GM12892 (cell line): Measurements from ENCODE around the gene OPCML.

Source experiments
- DNase-seq: peaks from one replicate; pipeline ENCODE4 v3.0.0; 2011; ENCODE audit not compliant: insufficient read length
- FAIRE-seq: peaks from 2 replicates; lab custom pipeline; 2011; peaks lifted over from hg19 to GRCh38; lab: Jason Lieb, UNC
- POLR2A ChIP-seq: IDR thresholded peaks from 2 replicates; pipeline ENCODE4 v1.6.1; 2011; ENCODE audit warnings: low read depth, low read length, control low read depth
- POLR2AphosphoS5 ChIP-seq: IDR thresholded peaks from 2 replicates; pipeline ENCODE4 v1.6.1; 2011; ENCODE audit warnings: low read depth, low read length, control low read depth
- TAF1 ChIP-seq: IDR thresholded peaks from 2 replicates; pipeline ENCODE4 v1.6.1; 2011; ENCODE audit warnings: low read depth, mild to moderate bottlenecking, control low read depth, low read length, borderline replicate concordance

OPCML gene

DNA sequence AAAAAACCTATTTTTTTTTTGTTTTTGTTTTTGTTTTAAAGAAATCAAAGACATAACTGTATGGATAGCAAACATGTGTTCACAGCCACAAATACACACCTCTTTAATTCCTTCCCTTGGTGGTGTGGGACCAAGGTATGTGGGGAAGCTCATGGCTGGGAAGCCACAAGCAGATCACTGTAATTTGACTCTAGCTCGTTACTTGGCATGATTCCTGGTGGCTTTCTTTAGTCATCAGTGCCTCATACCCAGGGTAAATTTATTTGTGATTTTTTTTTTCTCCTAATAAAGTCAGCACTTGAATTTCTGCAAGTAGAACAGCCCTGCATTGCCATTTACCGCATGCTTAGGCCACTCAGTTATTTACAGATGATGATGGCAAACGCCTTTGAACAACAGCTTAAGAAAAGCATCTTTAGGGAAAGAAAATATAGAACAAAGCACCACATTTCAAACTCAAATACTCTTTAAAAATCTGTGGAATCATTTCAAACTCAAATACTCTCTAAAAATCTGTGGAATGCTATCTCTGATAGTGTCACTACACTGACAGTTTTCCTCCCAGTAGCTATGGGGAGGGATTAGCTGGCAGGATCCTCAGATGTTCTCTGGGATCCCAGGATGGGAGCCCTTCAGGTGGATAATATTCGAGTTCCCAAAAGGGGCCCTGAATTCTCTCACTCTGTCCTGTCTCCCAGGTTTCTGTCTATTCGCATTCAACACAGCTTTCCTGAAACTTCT lies 687.2 kb downstream of the OPCML start:
- TF ChIP-seq POLR2A, result no peak
- no peak for TF ChIP-seq TAF1
- TF ChIP-seq POLR2AphosphoS5, result no peak
- no peak for DNase-seq
- FAIRE-seq, result no peak

DNA sequence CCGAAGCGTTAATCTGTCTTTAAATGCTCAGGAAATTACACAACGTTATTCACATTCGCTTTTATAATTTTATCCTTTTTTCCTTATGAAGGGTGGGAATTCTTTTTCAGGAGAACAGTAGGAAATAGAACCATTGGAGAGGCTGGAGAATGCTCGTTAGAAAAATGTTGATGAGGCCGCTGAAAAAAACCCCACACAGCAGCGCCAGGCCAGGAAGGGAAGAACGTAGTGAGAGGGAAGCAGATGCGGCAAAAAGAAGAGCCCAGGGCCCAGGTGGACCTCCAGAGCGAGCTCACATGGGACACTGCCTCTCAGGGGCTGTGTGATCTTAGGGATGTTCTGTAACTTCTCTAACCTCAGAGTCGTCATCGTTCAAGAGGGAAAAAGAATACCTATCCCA lies 691.6 kb downstream of the OPCML start:
- DNase-seq (no peak), FAIRE-seq (no peak)
- TF ChIP-seq POLR2AphosphoS5, result no peak
- TF ChIP-seq POLR2A, result no peak
- no peak for TF ChIP-seq TAF1

DNA sequence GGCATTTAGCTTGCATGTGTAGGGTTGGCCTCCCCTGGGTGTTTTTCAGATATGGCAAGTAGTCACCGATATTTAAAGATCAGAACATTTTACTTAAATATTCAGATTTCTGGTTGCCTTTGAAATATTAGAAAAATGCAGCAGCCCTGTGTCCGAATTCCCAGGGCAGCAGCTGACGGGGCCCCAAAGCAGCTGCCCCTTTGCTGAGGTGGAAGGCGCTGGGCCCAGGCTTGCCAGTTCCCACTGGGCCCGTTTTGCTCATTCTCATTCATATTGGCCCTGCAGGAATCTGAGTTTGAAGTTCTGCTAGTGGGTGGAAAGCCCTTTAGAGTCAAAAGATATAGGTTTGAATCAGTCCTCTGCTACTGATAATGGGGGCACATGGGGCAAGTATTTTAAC lies 692.1 kb downstream of the OPCML start:
- TF ChIP-seq POLR2A (no peak), TAF1 (no peak), POLR2AphosphoS5 (no peak)
- DNase-seq (no peak), FAIRE-seq (no peak)

DNA sequence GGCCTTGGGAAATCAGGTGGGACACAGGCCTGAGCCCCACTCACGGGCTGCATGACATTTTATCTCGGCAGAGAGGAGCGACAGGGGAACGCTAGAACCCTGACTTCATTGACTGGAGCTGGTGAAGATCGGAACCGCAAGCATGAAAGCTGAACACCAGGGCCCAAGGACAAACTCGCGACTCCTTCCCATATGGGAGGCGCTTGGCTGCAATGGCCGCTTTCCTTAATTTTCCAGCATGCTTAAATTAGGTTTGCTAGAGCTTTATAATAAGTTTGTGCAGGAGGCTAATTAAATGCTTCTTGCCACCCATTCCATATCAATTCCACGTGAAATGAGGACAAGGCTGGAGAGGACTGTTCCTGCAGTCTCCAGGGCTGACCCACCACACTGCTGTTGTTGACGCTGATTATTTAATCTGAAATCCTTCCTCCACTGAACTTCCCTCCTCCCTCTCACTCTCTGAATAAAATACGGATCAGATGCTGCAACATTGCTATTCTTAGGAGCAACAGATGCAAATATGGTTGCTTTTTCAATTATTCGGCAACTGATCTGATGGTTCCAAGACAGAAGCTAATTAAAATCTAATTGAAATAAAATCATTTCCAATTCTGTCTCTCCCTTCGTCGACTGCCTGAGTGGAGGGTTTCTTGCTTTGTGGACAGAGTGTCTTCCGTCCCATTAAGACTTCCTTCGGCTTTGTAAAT lies 692.9 kb downstream of the OPCML start:
- no peak for DNase-seq
- TF ChIP-seq POLR2AphosphoS5 (no peak), TAF1 (no peak), POLR2A (no peak)
- FAIRE-seq, result no peak

DNA sequence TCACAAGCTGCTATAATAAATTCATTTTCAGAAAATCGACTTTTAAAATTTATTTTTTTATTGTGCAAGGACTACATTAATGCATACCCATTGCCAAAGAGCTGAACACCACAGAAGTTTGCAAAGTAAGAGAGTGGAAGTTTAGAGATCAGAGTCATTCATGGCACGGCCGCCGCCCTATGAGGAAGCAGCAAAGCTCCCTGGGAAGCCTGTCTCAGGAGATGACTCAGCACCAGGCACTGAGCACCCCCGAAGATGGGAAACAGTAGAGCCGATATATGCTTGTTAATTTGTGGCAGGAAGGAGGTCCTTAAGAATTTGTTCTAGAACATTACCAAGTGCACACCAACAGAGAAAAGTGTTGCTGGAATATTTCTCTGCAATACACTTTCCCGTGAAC lies 693.7 kb downstream of the OPCML start:
- DNase-seq, result no peak
- TF ChIP-seq POLR2A (no peak), POLR2AphosphoS5 (no peak), TAF1 (no peak)
- no peak for FAIRE-seq

DNA sequence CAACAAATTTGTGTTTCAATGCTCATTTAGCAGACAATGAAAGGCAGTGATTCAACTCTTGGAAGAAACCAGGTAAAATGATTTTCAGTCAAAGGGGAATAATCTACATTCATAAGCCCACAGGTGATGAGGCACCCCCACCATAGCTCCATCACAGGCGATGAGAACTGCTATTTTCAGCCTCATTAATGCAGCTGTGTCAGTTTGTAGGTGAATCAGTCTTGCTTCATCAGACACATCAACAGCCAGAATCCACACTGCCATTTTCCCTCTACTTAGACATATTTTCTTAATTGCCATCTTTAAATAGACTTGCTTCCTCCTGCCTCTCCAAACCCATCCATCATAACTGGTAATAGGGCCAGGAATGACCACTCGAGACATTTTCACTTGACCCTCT lies 701.0 kb downstream of the OPCML start:
- no peak for TF ChIP-seq TAF1
- TF ChIP-seq POLR2AphosphoS5, result no peak
- no peak for TF ChIP-seq POLR2A
- FAIRE-seq, result no peak
- DNase-seq, result no peak

DNA sequence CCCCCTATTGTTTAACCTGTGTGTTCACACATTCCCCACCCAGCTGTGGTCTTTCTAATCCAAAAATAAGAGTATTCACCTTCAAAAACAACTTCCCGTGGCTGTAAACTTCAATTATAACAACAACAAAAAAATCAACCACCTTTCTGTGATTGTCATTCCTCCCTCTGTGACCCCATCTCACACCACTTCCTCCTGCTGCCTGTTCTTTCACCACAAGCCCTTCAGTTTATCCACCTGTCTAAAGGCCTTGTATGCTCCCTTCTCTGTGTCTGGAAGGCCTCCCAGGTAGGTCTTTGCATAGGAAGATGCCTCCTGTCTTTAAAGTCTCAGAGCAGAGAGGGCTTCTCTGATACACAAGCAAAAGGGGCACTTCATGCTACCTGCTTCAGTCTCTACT lies 707.7 kb downstream of the OPCML start:
- FAIRE-seq (no peak), DNase-seq (no peak)
- TF ChIP-seq POLR2AphosphoS5, result no peak
- TF ChIP-seq POLR2A, result no peak

DNA sequence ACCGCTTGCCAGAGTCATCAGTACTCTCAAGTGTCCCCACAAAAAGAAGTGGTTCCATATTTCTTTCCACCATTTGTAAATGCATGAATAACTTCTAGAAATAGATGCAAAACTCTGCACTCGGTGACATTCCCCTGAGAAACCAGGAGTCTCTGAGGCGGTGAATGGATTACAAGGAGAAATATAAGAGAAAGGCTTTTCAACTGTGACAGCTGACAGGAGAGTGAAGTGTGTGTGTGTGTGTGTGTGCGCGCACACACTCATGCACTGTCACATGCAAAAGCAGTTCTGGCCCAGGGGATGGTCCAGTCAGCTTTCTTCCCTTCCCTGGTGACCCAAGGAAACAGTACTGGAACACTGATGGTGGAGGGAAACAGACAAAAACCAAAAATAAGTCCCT lies 710.0 kb downstream of the OPCML start:
- TF ChIP-seq POLR2A (no peak), TAF1 (no peak), POLR2AphosphoS5 (no peak)
- FAIRE-seq (no peak), DNase-seq (no peak)

DNA sequence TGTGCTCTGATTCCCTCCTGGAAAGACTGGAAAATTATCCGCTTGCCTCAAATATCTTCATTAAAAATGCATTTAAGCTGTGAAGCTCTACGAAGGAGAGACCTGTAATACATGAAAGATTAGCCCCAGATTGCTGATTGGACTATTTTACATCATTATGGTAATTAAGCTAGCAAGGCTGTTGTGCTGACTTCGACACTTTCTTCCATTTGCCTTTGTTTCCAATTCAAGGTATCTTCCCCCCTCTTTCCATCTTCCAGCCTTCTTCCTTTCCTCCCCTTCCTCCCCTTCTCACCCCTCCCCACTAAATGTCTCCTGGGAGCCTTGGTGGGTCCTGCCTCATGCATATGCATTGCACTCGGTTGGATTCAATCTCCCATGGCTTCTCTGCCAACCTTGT lies 710.8 kb downstream of the OPCML start:
- TF ChIP-seq POLR2AphosphoS5 (no peak), POLR2A (no peak), TAF1 (no peak)
- DNase-seq (no peak), FAIRE-seq (no peak)

DNA sequence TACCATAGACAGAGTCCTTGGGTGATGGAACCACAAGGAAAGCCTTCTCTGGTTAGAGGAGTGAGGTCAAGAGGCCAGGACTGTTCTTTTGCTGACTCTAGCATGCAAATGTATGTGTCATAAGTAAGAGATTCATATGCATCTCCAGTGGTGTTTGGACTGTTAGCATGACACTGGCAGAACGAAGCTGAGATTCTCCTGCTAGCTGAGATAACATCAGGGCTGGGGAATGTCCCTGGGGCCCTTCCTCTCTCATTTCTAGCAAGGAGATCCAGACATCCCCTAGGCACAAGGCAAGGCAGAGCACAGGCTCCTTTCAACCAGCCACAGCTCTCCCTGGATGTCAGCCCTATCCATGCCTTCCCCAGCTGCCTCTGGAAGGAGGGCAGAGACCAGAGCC lies 711.3 kb downstream of the OPCML start:
- FAIRE-seq (no peak), DNase-seq (no peak)

DNA sequence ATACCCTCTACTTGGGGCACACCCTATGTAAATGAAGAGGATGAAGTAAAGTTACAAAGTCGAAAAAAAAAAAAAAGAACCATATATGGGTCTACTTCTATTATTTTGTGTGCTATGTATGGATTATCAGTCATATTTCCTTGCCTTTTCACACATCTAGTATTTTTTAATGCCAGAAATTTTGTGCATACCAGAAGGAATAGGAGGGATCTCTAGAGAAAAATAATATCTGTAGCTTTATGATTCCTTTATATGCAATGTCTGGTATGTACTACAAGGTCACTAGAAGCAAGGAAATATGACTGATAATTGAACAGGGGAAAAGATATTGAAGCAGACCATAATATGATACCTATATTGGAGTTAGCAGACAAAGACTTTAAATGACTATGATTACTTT lies 713.4 kb downstream of the OPCML start:
- FAIRE-seq (no peak), DNase-seq (no peak)
- TF ChIP-seq POLR2A (no peak), POLR2AphosphoS5 (no peak), TAF1 (no peak)

More for the DNA sequence above, 711.3 kb downstream of the OPCML start:
- no peak for TF ChIP-seq POLR2A
- TF ChIP-seq POLR2AphosphoS5, result no peak
- TF ChIP-seq TAF1, result no peak

DNA sequence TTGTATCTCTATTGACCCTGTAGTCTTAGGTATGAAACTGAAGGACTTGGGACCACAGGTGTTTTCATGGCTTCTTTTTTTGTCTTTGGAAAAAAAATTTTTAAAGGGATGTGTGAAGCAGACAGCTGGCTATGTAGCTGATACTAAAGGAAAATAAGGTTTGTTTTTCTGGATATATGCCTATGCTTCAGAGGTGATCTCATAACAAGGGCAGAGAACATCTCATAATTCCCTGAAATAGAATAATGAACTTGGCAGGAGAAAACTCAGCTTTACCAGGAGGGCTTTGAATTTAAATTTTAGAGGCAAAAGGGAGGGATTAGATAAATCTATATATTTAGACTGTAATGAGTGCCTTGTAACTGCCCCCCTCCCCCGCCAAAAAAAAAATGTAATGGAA lies 714.9 kb downstream of the OPCML start:
- FAIRE-seq, result no peak
- no peak for TF ChIP-seq POLR2A
- no peak for TF ChIP-seq TAF1
- TF ChIP-seq POLR2AphosphoS5, result no peak

More for the DNA sequence above, 714.9 kb downstream of the OPCML start:
- DNase-seq, result no peak
